ENCODE measurements around the gene GEMIN2.
"Not testable (repeated sequence)": the region's sequence is repeated elsewhere in the genome, so short reads cannot be mapped to it uniquely, and the experiment has no call there.

The GEMIN2 gene

GRCh38 chr14:39154594-39155189 is 40.6 kb downstream of the GEMIN2 start:
- FAIRE-seq = no peak
- no peak for TF ChIP-seq CTCF (IDR thresholded peaks at IDR 0.05; ENCODE audit: insufficient read depth, missing control alignments)
- no peak for DNase-seq (ENCODE audit: insufficient read length, low spot score)

GRCh38 chr14:39157491-39157890 is 43.4 kb downstream of the GEMIN2 start:
- no peak for DNase-seq (ENCODE audit: insufficient read length, low spot score)
- no peak for TF ChIP-seq CTCF (IDR thresholded peaks at IDR 0.05; ENCODE audit: insufficient read depth, missing control alignments)
- no peak for FAIRE-seq

- FAIRE-seq (no peak), DNase-seq (ENCODE audit: insufficient read length, low spot score) (no peak)
- TF ChIP-seq CTCF (IDR thresholded peaks at IDR 0.05; ENCODE audit: insufficient read depth, missing control alignments) = no peak
Observed at GRCh38 chr14:39158222-39158858, 44.2 kb downstream of the GEMIN2 start.

GRCh38 chr14:39160494-39160893 is 46.4 kb downstream of the GEMIN2 start:
- FAIRE-seq (no peak), DNase-seq (ENCODE audit: insufficient read length, low spot score) (no peak)
- no peak for TF ChIP-seq CTCF (IDR thresholded peaks at IDR 0.05; ENCODE audit: insufficient read depth, missing control alignments)

- not testable (repeated sequence) for DNase-seq (ENCODE audit: insufficient read length, low spot score); FAIRE-seq
Observed at GRCh38 chr14:39167797-39168320, 53.7 kb downstream of the GEMIN2 start.

GRCh38 chr14:39168591-39168990 is 54.5 kb downstream of the GEMIN2 start:
- FAIRE-seq (no peak), DNase-seq (ENCODE audit: insufficient read length, low spot score) (no peak)

GRCh38 chr14:39169541-39169900 is 55.4 kb downstream of the GEMIN2 start:
- no peak for FAIRE-seq
- no peak for DNase-seq (ENCODE audit: insufficient read length, low spot score)
- no peak for TF ChIP-seq CTCF (IDR thresholded peaks at IDR 0.05; ENCODE audit: insufficient read depth, missing control alignments)

More at GRCh38 chr14:39168591-39168990, 54.5 kb downstream of the GEMIN2 start:
- TF ChIP-seq CTCF (IDR thresholded peaks at IDR 0.05; ENCODE audit: insufficient read depth, missing control alignments) = no peak

All from D721Med (cell line).